Renal pelvis (tissue), 12 donors: Measurements from ENCODE around the gene ITGA8. TPM values are rescaled to one million over a fixed set of nuclear protein-coding genes. Genes with fewer than 3 reads are reported as not detected.
"Not testable (repeated sequence)": the region's sequence is repeated elsewhere in the genome, so short reads cannot be mapped to it uniquely, and the experiment has no call there.

Experiments used
- DNase-seq: peaks from one replicate; pipeline ENCODE4 v3.0.0-alpha.2; 2013
- long read RNA-seq, 16 experiments: transcript quantifications; one replicate each; lab custom pipeline, GENCODE V29; 2026
- polyA plus RNA-seq, 3 donors: library from polyadenylated mRNA; unstranded; fragments of 120-200 nt; gene quantifications; one replicate each; pipeline ENCODE4 v1.2.1, GENCODE V29; 2013; ENCODE audit not compliant: insufficient read length in 3 of 3

ITGA8 gene
- 10 to 100 TPM; 27.8 to 46.1 (median 39.0) TPM for polyA plus RNA-seq
- long read RNA-seq, donor 1, full-length matches to known transcripts: 4 of 10 reads
- long read RNA-seq, donor 1, partial matches to known transcripts: 6 of 10 reads
- long read RNA-seq, donor 1, other reads (novel, unspliced or antisense): 0 of 10 reads
- long read RNA-seq, donor 2, full-length matches to known transcripts: 2 of 2 reads
- long read RNA-seq, donor 2, partial matches to known transcripts: 0 of 2 reads
- long read RNA-seq, donor 2, other reads (novel, unspliced or antisense): 0 of 2 reads
- long read RNA-seq, donor 3, full-length matches to known transcripts: 1 of 1 reads
- long read RNA-seq, donor 3, partial matches to known transcripts: 0 of 1 reads
- long read RNA-seq, donor 3, other reads (novel, unspliced or antisense): 0 of 1 reads
- long read RNA-seq, donor 4, full-length matches to known transcripts: 1 of 1 reads
- long read RNA-seq, donor 4, partial matches to known transcripts: 0 of 1 reads
- long read RNA-seq, donor 4, other reads (novel, unspliced or antisense): 0 of 1 reads
- long read RNA-seq, donor 5, full-length matches to known transcripts: 2 of 2 reads
- long read RNA-seq, donor 5, partial matches to known transcripts: 0 of 2 reads
- long read RNA-seq, donor 5, other reads (novel, unspliced or antisense): 0 of 2 reads
- long read RNA-seq, donor 6, full-length matches to known transcripts: 1 of 1 reads
- long read RNA-seq, donor 6, partial matches to known transcripts: 0 of 1 reads
- long read RNA-seq, donor 6, other reads (novel, unspliced or antisense): 0 of 1 reads
- long read RNA-seq, donor 7, full-length matches to known transcripts: 4 of 13 reads
- long read RNA-seq, donor 7, partial matches to known transcripts: 9 of 13 reads
- long read RNA-seq, donor 7, other reads (novel, unspliced or antisense): 0 of 13 reads
- long read RNA-seq, donor 8, full-length matches to known transcripts: 1 of 1 reads
- long read RNA-seq, donor 8, partial matches to known transcripts: 0 of 1 reads
- long read RNA-seq, donor 8, other reads (novel, unspliced or antisense): 0 of 1 reads
- long read RNA-seq, donor 9, full-length matches to known transcripts: 3 of 3 reads
- long read RNA-seq, donor 9, partial matches to known transcripts: 0 of 3 reads
- long read RNA-seq, donor 9, other reads (novel, unspliced or antisense): 0 of 3 reads
- long read RNA-seq, donor 10, full-length matches to known transcripts: 1 of 17 reads
- long read RNA-seq, donor 10, partial matches to known transcripts: 16 of 17 reads
- long read RNA-seq, donor 10, other reads (novel, unspliced or antisense): 0 of 17 reads
- long read RNA-seq, donor 11, full-length matches to known transcripts: 4 of 4 reads
- long read RNA-seq, donor 11, partial matches to known transcripts: 0 of 4 reads
- long read RNA-seq, donor 11, other reads (novel, unspliced or antisense): 0 of 4 reads
- long read RNA-seq, donor 12, full-length matches to known transcripts: 3 of 3 reads
- long read RNA-seq, donor 12, partial matches to known transcripts: 0 of 3 reads
- long read RNA-seq, donor 12, other reads (novel, unspliced or antisense): 0 of 3 reads
- long read RNA-seq, donor 13, full-length matches to known transcripts: 2 of 2 reads
- long read RNA-seq, donor 13, partial matches to known transcripts: 0 of 2 reads
- long read RNA-seq, donor 13, other reads (novel, unspliced or antisense): 0 of 2 reads
- long read RNA-seq, donor 14: 0 reads
- long read RNA-seq, donor 15, full-length matches to known transcripts: 1 of 1 reads
- long read RNA-seq, donor 15, partial matches to known transcripts: 0 of 1 reads
- long read RNA-seq, donor 15, other reads (novel, unspliced or antisense): 0 of 1 reads
- long read RNA-seq, donor 16, full-length matches to known transcripts: 3 of 3 reads
- long read RNA-seq, donor 16, partial matches to known transcripts: 0 of 3 reads
- long read RNA-seq, donor 16, other reads (novel, unspliced or antisense): 0 of 3 reads

DNA sequence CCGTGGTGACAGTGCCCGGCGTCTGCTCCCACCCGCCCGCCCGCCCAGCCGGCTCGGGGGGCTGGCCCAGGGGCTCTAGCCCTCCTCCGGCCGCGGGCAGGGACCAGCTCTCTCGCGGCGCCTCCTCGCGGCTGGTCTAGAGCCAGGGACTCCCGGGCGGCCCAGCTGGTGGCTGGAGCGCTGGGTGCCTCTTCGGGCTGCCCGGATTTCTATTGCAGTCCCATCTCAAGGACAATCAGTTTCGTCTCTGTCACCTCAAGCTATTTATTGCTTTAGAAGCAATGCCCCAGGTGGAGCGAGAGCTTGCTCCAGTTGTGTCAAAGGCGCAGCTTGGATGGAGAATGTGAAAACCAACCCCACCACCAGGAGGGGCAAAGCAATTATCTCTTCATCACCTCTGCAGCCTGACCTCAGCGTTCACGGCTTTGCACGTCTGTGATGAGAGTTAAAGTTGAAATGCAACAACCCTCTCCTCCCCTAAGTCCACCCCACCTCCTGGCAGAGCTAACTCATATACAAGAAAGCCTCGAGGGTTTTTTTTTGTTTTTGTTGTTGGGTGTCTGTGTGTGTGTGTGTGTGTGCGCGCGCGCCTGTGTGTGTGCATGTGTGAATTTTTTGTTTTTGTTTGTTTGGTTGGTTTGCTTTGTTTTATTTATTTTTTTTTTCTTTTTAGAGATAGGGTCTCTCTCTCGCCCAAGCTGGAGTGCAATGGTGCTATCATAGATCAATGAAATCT lies at the start of gene ITGA8:
TSS of gene ITGA8 (minus strand) at position 24 of the 736 bp plus-strand sequence. CDS start 151 bp downstream, outside the sequence.
- peak; percentile 77 for DNase-seq

DNA sequence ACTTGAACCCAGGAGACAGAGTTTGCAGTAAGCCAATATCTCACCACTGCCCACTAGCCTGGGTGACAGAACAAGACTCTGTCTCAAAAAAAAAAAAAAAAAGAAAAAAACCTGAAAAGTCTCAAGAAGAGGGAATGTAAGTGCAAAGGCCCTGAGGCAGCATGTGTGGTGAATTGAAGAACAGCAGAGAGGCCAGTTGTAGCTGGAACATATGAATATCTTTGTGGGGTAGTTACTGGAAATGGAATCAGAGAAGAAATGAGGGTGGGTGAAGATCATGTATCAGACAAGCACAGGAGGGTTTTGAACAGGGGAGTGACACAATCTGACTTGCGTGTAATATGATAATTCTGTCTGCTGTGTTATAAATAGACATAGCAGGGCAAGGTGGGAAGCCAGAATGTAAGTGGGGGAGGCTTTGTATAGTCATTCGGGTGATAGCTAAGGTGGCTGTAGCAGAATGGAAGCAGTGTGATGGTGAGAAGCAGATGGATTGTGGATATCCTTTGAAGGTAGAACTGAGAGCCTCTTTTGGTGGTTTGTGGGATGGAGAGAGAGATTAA lies 45.3 kb upstream of the ITGA8 start:
- DNase-seq: no peak

DNA sequence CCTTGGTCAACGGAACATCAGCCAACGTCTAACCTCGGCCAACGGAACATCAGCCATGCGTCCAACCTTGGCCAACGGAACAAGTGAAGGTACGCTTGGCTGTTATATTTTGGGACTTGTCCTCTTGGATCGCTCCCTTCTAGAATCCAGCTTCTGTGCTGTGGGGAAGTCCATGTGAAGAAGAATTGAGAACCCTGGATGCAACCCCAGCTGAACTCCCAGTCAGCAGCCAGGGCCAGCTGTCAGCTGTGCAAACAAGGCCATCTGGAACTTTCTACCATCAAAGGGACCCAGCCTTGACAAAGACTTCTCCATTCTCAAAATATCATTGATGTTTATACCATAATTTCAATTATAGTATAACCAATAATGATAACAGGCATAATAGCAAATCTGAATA lies 43.3 kb upstream of the ITGA8 start:
- DNase-seq: no peak

- not testable (repeated sequence) for DNase-seq
Measured at GRCh38 chr10:15762239-15762638, 42.5 kb upstream of the ITGA8 start.

- not testable (repeated sequence) for DNase-seq
Measured at GRCh38 chr10:15761224-15761623, 41.5 kb upstream of the ITGA8 start.

- DNase-seq: no peak
Measured at GRCh38 chr10:15760681-15761080, 41.0 kb upstream of the ITGA8 start.

DNA sequence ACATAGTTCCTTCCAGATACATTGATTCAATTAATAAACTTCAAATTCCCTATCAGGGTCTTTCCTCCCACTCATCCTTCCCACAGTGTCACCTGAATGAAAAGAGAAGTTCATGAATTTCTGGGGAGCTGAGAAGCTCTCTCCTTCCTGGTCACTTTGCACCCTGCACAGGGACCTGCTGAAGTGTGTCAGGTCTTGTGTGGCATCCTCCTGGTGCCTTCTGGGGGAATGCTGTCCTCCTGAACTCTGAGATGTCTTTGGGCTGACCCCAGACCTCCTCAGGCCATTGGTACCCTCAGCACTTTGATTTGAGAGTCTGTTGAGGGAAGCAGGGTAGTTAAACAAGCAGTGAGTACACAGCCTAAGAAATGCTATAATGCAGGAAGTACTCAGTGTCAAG lies 39.5 kb upstream of the ITGA8 start:
- no peak for DNase-seq

GRCh38 chr10:15758618-15759017 lies 38.9 kb upstream of the ITGA8 start:
- DNase-seq: no peak

- no peak for DNase-seq
Measured at GRCh38 chr10:15754937-15755336, 35.2 kb upstream of the ITGA8 start.

- no peak for DNase-seq
Measured at GRCh38 chr10:15751046-15751445, 31.3 kb upstream of the ITGA8 start.

DNA sequence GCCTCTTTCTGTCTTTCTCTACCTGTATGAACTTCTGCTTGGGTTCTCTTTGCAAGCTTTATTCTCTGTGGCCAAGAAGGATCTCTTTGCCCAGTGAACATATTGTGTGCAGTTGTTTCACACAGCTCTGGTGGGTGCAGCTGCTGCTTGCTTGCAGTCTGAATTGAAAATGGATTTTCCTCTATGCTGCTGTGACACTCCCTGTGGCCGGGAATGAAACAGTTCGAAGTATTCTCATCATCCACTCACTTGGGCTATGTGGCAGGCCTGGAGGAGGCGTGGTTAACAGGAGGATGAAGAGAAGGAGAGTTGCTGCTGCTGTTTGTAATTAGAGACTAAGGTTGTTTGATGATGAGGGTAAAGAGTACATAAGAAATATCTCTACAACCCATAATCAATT lies 28.4 kb upstream of the ITGA8 start:
- no peak for DNase-seq

DNA sequence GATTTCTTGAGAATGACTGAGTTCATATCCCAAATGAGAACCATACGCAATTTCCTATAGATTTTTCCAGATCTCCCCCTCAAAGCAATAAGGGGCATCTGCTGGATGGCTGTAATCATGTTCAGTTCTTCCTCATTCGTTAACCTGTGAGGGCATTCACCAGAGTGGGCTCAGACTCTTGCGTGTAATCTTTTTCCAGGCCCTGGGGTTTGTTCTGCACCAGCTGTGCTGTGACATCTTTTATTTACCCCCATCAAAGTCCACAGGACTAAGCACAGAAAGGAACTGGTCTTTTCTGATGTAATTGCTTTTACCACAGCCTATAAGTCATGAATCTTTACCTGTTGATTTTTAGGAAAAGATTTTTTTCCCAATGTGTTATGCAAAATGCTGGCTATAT lies 27.9 kb upstream of the ITGA8 start:
- DNase-seq: no peak

DNA sequence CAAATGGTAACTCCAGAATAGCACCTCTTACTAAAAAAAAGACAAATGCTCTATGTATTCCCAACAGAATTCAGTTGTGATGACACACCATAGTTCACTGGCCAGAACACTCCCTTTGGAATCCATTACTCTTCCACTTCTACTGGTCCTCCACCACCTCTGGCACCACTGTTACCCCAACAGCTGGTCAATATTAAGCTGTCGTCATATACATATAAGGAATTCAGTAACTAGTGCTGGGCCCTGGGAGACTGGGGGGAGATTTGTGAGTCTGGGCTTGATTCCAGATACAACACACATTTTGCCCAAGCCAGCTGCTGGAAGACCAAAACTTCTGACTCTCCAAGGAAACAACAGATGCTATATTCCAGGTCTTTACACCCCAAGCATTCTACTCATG lies 26.0 kb upstream of the ITGA8 start:
- peak; percentile 84 for DNase-seq

DNA sequence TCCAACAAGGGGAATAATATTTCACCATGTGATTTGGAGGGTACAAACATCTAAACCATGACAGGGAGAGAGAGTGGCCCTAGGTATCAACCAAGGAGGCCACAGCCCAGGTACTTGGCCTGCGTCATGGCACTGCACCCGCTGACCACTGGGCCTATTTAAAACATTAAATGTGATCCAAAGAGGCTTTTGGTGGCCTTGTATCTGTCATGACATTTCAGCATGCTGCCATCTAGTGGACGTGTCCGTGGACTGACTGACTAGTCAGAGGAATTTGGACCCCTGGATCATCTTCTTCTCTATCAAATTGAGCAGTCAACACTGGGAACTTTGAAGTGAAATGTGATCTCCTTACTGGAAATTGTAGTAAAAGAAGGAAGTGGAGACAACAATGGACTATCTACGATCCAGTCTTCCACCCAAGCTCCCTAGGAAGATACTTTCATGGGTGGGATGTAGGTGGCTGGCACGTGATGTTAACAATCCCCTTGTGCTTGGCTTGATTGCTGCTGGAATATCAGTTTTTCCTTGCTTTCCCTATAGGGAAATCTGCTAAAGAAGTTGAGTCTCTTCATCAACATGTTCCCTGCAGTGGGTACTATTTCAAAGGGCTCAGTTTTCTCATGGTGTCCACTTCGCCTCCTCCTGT lies 24.6 kb upstream of the ITGA8 start:
- no peak for DNase-seq

DNA sequence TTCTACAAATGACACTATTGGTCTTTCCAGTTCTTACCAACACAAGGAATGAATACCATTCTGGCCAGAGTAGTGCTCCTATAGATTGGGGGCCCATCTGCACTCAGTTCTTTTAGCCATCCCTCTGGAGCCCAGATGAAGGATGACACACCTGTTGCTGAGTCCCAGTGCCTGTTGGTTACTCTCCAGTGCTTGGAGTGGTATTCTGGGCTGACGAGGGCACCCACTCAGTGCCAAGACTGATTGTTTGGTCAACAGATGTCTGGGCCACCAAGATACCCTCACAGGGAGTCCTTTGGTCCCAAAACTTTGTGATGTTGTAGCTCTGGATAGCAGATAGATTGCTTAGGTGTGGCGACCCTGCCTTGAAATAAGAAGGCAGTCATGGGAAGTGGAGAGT lies 23.7 kb upstream of the ITGA8 start:
- no peak for DNase-seq

DNA sequence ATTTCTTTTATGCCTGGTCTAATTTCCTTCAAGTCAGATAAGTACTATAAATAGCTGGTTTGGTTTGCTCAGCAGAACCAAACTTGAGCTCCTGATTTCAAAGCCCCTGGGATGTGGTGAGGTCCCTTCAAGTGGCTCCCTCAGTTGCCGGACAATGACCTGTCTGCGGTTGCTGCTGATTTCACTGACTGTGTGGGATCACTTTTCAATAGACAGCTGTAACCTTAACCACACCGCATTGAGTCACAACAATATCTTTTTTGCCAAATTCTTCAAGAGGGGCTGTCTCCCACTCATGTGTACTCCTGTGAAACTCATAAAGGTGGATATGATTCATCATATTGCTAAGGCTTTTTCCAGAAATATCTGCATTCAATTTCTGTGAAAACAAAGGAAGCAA lies 23.1 kb upstream of the ITGA8 start:
- DNase-seq: no peak

GRCh38 chr10:15742102-15742501 lies 22.4 kb upstream of the ITGA8 start:
- DNase-seq: no peak

- no peak for DNase-seq
Measured at GRCh38 chr10:15741581-15741980, 21.9 kb upstream of the ITGA8 start.

DNA sequence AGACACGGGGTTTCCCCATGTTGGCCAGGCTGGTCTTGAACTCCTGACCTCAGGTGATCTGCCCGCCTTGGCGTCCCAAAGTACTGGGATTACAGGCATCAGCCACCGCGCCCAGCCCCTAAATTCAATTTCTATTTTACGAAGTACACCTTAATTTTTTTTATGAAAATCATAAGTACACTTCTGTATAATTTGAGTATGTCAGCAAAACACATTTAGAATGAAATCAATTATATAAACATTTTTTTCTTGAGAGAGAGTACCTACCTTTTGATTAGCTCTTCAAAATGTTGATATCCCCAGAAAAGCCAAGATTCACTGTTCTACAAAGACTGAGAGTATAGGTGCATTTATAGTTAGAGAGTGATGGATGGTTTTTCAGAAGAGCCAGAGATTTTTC lies 20.5 kb upstream of the ITGA8 start:
- no peak for DNase-seq
